ENCODE measurements around the gene GCHFR. TPM values are rescaled to one million over a fixed set of nuclear protein-coding genes. Genes with fewer than 3 reads are reported as not detected.

GCHFR gene
- polyA plus RNA-seq, 1 donor from 2014 or later = 7.2 TPM

- no peak for TF ChIP-seq EP300 (conservative IDR thresholded peaks at IDR 0.05; ENCODE audit: poor library complexity, severe bottlenecking)
- TF ChIP-seq RAD21 (conservative IDR thresholded peaks at IDR 0.05) = no peak
- no peak for TF ChIP-seq EZH2 (IDR thresholded peaks at IDR 0.05; ENCODE audit: borderline replicate concordance, insufficient read depth, low read length, poor library complexity, severe bottlenecking)
- no peak for TF ChIP-seq SMC3 (conservative IDR thresholded peaks at IDR 0.05; ENCODE audit: poor library complexity)
- no peak for TF ChIP-seq POLR2AphosphoS5 (IDR thresholded peaks at IDR 0.05)
- TF ChIP-seq, protein P1, sequence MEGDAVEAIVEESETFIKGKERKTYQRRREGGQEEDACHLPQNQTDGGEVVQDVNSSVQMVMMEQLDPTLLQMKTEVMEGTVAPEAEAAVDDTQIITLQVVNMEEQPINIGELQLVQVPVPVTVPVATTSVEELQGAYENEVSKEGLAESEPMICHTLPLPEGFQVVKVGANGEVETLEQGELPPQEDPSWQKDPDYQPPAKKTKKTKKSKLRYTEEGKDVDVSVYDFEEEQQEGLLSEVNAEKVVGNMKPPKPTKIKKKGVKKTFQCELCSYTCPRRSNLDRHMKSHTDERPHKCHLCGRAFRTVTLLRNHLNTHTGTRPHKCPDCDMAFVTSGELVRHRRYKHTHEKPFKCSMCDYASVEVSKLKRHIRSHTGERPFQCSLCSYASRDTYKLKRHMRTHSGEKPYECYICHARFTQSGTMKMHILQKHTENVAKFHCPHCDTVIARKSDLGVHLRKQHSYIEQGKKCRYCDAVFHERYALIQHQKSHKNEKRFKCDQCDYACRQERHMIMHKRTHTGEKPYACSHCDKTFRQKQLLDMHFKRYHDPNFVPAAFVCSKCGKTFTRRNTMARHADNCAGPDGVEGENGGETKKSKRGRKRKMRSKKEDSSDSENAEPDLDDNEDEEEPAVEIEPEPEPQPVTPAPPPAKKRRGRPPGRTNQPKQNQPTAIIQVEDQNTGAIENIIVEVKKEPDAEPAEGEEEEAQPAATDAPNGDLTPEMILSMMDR (IDR thresholded peaks at IDR 0.05; ENCODE audit: poor library complexity, severe bottlenecking) = no peak
- no peak for TF ChIP-seq MXI1 (conservative IDR thresholded peaks at IDR 0.05; ENCODE audit: poor library complexity, severe bottlenecking)
- TF ChIP-seq TAF1 (IDR thresholded peaks at IDR 0.05; ENCODE audit: low read depth) = no peak
- no peak for TF ChIP-seq REST (IDR thresholded peaks at IDR 0.05; ENCODE audit: borderline replicate concordance)
- Histone ChIP-seq H3F3A (ENCODE audit: insufficient read depth, low read length, poor library complexity, severe bottlenecking) (no peaks in the 10 kb centered on the region), H2AFZ (ENCODE audit: low read depth, low read length) (no peak overlapping the region), H3K36me3 (ENCODE audit: insufficient read depth, low read length) (no peaks in the 10 kb centered on the region), H3K79me2 (replicated peaks; ENCODE audit: insufficient read depth, low read length) (no peaks in the 10 kb centered on the region), H3K4me2 (ENCODE audit: low read length) (no peak overlapping the region), H4K20me1 (ENCODE audit: insufficient read depth) (no peaks in the 10 kb centered on the region), H3K9me2 (ENCODE audit: insufficient read depth, low read length) (no peaks in the 10 kb centered on the region), H3K9ac (ENCODE audit: low read length) (no peak overlapping the region), H3K27me3 (ENCODE audit: insufficient read depth, low read depth, low read length) (no peaks in the 10 kb centered on the region), H3K9me3 (ENCODE audit: low read length) (no peaks in the 10 kb centered on the region), H3K27ac (ENCODE audit: low read length) (no peak overlapping the region), H3K4me3 (ENCODE audit: low read length) (no peak overlapping the region)
These were observed 7.4 kb downstream of the GCHFR start for GRCh38 chr15:40771242-40771641.

DNA sequence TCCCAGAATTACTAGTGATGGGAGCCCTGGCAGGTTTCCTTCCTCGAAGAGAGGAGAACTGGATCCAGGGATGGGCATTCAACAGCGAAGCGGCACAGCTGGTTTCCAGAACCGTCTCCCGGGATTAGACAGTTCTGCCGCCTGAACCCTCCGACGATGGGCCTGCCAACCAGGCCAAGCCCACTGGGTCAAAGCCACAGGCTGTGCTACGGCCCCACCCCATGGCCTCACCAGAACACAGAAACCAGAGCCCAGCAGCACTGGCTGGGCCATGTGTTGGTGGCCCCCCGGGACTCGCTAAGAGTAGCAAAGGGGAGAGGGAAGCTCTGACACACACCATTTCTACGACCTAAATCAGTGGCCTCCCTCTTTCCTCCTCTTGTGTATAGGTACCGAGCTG is 8.1 kb downstream of the GCHFR start:
- TF ChIP-seq, protein P1 (IDR thresholded peaks at IDR 0.05; ENCODE audit: poor library complexity, severe bottlenecking) = no peak
- TF ChIP-seq POLR2AphosphoS5 (IDR thresholded peaks at IDR 0.05) (no peak), EP300 (conservative IDR thresholded peaks at IDR 0.05; ENCODE audit: poor library complexity, severe bottlenecking) (no peak), SMC3 (conservative IDR thresholded peaks at IDR 0.05; ENCODE audit: poor library complexity) (no peak), REST (IDR thresholded peaks at IDR 0.05; ENCODE audit: borderline replicate concordance) (no peak), RAD21 (conservative IDR thresholded peaks at IDR 0.05) (no peak), TAF1 (IDR thresholded peaks at IDR 0.05; ENCODE audit: low read depth) (no peak), MXI1 (conservative IDR thresholded peaks at IDR 0.05; ENCODE audit: poor library complexity, severe bottlenecking) (no peak), EZH2 (IDR thresholded peaks at IDR 0.05; ENCODE audit: borderline replicate concordance, insufficient read depth, low read length, poor library complexity, severe bottlenecking) (no peak)
- no peak overlapping the region for H3K4me3 ChIP-seq (ENCODE audit: low read length)
- H3K27ac ChIP-seq (ENCODE audit: low read length) = no peak overlapping the region
- H3K4me2 ChIP-seq (ENCODE audit: low read length) = no peak overlapping the region
- no peaks in the 10 kb centered on the region for H3K9me3 ChIP-seq (ENCODE audit: low read length)
- no peaks in the 10 kb centered on the region for H3F3A ChIP-seq (ENCODE audit: insufficient read depth, low read length, poor library complexity, severe bottlenecking)
- no peaks in the 10 kb centered on the region for H3K9me2 ChIP-seq (ENCODE audit: insufficient read depth, low read length)
- H2AFZ ChIP-seq (ENCODE audit: low read depth, low read length) = no peak overlapping the region
- no peaks in the 10 kb centered on the region for H3K36me3 ChIP-seq (ENCODE audit: insufficient read depth, low read length)
- H3K79me2 ChIP-seq (replicated peaks; ENCODE audit: insufficient read depth, low read length) = no peaks in the 10 kb centered on the region
- no peak overlapping the region for H3K9ac ChIP-seq (ENCODE audit: low read length)
- no peaks in the 10 kb centered on the region for H3K27me3 ChIP-seq (ENCODE audit: insufficient read depth, low read depth, low read length)
- no peaks in the 10 kb centered on the region for H4K20me1 ChIP-seq (ENCODE audit: insufficient read depth)

Measured in neural cell (in vitro differentiated cells).